A375 (cell line): ENCODE measurements around the gene RASD1. TPM values are rescaled to one million over a fixed set of nuclear protein-coding genes. Genes with fewer than 3 reads are reported as not detected.

Experiments used
- small RNA-seq: library from RNA; depleted of rRNA; stranded (forward); fragments of <200 nt; gene quantifications from one replicate; pipeline ENCODE3, GENCODE V24; 2014
- total RNA-seq: library from RNA; depleted of rRNA; stranded (reverse); fragments of >200 nt; shearing (Covaris generic); gene quantifications from 2 replicates; pipeline ENCODE4 v1.2.3, GENCODE V29; 2014; rRNA removed

Gene RASD1
- 1.9 and 2.6 TPM in 2 replicates for total RNA-seq

GRCh38 chr17:17496189-17497064 lies at the start of gene RASD1:
TSS of gene RASD1 (minus strand) at chr17:17496395. CDS start at chr17:17496181, 214 bp downstream.

GRCh38 chr17:17476865-17477467 lies 19.2 kb downstream of the RASD1 start, which contains the start of gene MED9:
TSS of gene MED9 (plus strand) at chr17:17477000. CDS start at chr17:17477042, 42 bp downstream.

Small RNA genes within 50 kb of the gene (small RNA-seq; reads per million reads assigned to genes)
- not detected for gene RF00019

Other genes with a start within 250 kb of the RASD1 start
- gene COPS3, start 215.1 kb downstream of the RASD1 start, total RNA-seq = 119 TPM in 2 replicates
- gene NT5M, start 193.0 kb downstream of the RASD1 start, total RNA-seq = 5.7 and 5.8 TPM in 2 replicates
- 11.6 and 12.8 TPM in 2 replicates for gene MED9, start 19.4 kb downstream of the RASD1 start, total RNA-seq
- 93.8 and 94.3 TPM in 2 replicates for gene PEMT, start 95.3 kb upstream of the RASD1 start, total RNA-seq
- gene RAI1, start 185.1 kb upstream of the RASD1 start, total RNA-seq = 28.3 and 30.5 TPM in 2 replicates